Subcutaneous adipose tissue (tissue), 4 donors: ENCODE results near the gene KIDINS220. TPM values are rescaled to one million over a fixed set of nuclear protein-coding genes. Genes with fewer than 3 reads are reported as not detected.

Source experiments
- CTCF ChIP-seq: fragments of 450-650 bp; IDR thresholded peaks from one replicate; pipeline ENCODE4 v1.5.1; 2016; ENCODE audit warnings: low read depth, mild to moderate bottlenecking, control low read depth, antibody characterized with exemption, moderate library complexity
- total RNA-seq, 4 donors: library from RNA; depleted of rRNA; stranded (reverse); fragments of >200 nt; gene quantifications; one replicate each; pipeline ENCODE4 v1.1.0, GENCODE V29; 2016

The KIDINS220 gene
- total RNA-seq, 4 donors from 2014 or later = 83.0 to 107 (median 88.9) TPM

DNA sequence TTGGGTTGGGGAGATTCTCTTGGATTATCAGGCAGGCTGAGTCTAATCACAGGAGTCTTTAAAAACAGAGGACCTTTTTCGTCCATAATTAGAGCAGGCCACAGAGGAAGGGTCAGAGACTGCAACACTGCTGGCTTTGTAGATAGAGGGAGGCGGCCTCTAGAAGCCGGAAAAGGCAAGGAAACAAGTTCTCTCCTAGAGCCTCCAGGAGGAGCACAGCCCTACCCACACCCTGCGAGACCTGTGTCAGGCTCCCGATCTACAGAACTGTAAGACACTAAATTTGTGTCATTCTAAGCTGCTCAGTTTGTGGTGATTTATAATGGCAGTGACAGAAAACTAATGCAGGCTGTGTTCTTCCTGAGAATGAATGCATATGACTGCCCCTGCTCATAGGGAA lies 140.2 kb downstream of the KIDINS220 start:
- no peak for TF ChIP-seq CTCF

DNA sequence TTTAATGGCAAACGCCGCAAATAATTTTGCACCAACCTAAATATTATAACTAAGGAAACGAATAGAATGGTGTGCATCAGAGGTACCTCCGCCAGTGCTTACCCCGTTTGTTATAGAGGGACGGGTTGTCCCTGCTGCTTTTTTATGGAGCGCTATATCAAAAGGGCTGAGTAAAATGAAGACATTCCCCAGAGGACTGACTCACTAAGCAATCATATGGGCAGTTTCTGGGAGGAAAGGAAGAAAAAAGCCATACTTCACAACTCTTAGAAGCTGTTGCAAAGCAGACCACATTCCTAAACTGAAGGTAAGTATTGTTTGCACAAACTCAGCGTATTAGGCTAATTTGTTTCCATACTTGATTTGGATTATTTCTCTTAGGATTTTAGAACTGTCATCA lies 142.7 kb downstream of the KIDINS220 start:
- no peak for TF ChIP-seq CTCF

GRCh38 chr2:8693157-8693821 lies 144.1 kb downstream of the KIDINS220 start:
- no peak for TF ChIP-seq CTCF

- TF ChIP-seq CTCF = no peak
Observed at GRCh38 chr2:8692783-8693156, 144.6 kb downstream of the KIDINS220 start.

- no peak for TF ChIP-seq CTCF
Observed at GRCh38 chr2:8691859-8692437, 145.5 kb downstream of the KIDINS220 start.

- no peak for TF ChIP-seq CTCF
Observed at GRCh38 chr2:8685697-8686358, 151.6 kb downstream of the KIDINS220 start.

DNA sequence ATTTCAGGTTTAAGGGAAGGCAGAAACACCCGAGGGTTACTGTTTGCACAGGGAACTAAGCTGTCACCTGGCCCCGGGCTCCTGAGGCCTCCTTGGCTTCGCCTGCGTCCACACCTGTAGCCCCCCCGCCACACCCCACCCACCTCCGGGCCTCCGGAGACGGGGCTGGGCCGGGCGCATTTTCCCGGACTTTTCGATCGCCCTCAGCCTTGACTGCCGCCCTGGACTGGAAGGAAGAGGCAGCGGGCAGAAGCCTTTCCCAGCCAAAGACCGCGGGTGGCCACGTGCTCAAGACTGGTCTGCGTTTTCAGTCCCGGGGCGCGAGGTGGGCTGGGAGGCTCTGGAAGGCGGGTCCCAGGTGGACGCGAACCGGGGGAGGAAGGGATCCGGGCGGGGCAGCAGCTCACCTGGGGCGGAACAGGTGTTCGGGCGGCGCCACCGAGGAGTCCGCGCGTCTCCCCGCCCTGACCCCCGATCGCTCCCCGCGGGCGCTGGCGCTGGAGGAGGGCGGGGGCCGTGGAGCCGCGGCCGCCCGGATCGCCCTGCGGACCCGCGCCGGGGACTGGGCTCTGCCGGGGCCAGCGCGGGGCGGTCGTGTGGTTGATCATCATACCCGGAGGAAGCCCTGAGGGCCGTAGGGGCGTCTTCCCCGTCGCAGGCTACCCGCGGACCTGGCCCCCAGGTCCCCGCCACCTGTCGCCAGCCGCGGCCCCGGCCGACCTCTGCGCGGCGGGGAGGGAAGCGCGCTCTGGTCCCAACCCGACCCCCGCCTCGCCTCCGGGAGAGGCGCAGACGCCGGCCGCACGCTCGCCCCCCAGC lies 152.3 kb downstream of the KIDINS220 start:
- no peak for TF ChIP-seq CTCF
